HG03520 (cell line): Measurements from ENCODE around the gene SPATA19.

Source experiments
- ATAC-seq: cut with Tn5 transposase; IDR thresholded peaks from one replicate; pipeline ENCODE4 v1.9.1; 2021; ENCODE audit warnings: mild to moderate bottlenecking, moderate library complexity; ENCODE audit not compliant: unreplicated experiment

The SPATA19 gene

GRCh38 chr11:133835593-133836548 lies 9.4 kb downstream of the SPATA19 start:
- ATAC-seq, result peak; percentile 7

GRCh38 chr11:133834682-133835592 lies 10.4 kb downstream of the SPATA19 start:
- ATAC-seq, result peak; percentile 79

DNA sequence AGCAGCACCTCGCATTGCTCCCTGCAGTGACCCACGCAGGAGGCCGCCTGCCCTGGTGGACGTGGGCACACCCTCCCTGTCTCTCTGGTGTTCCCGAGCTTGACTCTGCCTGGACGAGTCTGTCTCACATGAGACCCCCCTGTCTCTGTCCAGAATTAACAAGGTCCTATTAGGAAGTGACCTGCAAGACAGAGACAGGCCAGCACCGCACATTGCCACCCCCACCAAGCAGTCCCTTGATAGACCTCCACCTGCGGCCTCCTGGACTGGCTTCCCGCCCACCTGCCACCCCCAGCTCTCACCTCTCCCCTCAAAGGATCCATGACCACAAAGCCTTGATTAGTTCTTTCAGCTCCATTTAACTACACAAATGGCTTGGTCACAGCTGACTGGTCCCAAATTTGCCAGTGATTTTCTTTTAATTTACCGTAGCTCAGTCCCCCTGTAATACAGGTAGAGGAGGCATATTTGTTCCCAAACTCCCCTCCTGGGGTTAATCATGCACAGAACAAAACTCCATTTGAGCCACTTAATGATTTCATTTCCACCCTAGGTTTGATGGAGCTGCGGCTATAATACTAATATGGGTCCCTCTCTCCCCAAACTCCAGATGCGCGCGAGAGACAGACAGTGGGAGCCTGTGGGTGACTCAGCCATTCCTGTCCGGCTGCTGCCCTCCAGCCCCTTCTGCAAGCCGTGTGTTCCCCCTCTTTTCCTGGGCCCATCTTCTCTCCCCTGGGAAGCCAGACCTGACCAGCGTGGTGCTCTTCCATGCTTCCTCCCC lies 11.2 kb downstream of the SPATA19 start:
- no peak for ATAC-seq

DNA sequence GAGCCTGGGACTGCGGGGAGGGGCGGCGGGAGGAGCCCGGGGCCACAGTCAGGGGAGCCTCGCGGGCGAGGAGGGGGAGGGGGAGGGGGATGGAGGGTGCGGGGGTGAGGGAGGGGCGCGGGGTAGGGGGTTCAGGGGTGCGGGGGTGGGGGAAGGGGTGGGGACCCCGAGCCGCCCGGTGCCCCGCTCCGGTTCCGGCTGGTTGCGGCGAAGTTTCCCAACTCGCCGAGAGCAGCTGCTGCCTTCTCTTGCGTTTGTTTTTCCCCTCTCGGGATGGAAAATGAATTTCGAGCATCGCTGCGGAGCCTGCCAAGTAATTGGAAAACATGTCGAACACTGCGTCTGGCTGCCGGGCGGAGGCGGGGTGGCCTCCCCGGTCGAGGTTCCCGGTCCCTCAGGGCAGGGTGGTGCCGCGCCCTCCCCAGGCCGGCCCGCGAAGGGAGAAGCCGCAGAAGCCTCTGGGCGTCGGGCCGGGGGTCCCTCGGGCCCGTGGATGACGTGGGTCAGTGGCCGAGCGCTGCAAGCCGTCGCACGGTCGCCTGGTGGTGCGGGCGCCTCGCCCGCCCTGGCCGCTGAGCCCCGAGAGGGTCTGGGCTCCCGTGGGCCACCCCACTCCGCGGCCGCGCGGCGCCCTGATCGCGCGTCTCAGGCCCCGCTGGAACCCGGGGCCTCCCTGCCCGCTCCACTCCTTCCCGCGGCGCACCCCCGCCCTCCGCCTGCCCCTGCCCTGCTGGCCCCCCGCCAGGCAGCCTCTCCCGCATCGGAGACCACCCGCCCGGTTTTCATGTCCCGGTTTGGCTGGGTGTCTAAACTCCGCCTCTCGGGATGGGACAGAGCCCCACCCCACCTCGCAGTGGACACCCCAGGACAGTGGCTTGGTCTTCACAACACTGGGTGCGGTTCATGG lies 12.1 kb downstream of the SPATA19 start:
- ATAC-seq, result no peak

- no peak for ATAC-seq
These were observed 13.0 kb downstream of the SPATA19 start for GRCh38 chr11:133832096-133832990.

DNA sequence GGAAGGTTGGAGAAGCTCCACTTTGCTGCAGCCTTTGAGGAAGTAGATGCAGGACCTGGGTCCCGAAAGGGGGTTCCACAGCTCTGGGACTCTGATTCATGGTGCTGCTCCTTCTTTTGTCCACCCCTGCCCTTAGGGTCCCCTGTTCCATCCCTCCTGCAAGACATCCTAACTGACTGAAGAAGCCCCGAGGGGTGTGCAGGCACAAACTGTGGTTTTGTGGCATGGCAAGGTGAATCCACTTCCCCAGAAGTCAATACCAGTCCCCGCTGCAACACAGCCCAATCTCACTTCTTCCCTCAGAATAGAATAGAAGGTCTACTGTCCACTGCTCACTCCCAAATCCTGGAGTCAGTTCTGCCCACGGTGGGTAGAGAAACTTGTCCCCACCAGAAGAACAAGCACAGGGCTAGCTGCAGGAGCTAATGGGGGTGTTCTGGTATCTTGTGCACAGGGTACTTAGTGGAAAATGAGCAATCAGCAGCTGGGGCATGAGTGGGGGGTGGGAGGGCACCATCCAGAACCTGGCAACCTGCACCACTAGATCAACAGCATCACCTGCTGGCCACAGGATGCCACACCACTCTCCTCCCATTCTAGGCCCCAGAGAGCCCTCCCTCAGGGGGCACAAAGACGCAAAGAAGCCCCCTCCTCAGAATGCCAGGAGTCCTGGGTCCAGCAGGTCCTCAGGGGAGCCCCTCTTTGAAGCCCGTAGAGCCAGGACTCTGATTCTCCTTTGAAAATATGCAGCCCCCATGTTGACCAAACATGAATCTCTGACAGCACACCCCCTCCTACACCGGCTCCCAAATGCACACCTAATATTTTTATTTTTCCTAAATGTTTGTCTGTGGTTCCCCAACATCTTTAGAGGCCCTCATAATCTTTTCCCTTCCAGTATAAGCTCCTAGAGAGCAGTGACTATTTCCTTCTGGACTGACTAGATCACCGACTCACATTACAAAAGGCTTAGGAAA lies 14.1 kb downstream of the SPATA19 start:
- no peak for ATAC-seq

DNA sequence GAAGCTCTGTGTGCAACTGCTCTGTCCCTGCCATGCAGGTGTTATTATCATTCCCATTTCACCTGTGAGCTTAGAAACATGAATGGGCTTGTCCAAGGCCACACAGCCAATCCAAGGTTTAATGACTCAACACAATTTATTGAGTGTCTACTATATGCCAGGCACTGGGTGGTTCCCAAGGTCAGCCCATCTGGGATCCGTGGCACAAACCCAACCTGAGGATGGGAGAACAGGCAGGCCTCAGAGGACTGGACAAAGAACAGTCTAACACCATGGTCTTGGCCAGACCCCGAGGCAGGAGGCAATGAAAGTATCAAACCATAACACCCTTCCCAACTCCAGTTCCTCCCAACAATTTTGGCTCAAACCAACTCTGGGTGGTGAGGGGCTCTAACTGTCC lies 15.7 kb downstream of the SPATA19 start:
- ATAC-seq, result no peak

GRCh38 chr11:133828871-133829270 lies 16.4 kb downstream of the SPATA19 start:
- ATAC-seq, result no peak

DNA sequence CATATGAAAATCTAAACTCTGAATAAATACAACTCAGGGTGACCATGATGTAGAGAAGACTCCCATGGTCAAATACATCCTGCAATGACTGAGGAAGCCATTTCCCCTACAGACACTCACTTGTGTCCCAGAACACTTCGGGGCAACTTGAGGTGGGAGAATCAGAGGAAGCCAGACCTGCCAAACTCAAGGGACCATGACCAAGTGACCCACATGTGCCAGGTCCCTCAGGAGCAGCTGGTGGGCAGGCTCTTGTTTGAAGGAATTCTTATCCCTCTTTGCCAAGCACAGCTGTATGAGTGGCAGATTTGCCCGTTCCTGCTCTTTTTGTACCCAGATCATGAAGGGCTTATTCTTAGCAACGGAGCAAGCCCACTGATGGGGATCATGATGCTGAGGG lies 17.8 kb downstream of the SPATA19 start:
- no peak for ATAC-seq

DNA sequence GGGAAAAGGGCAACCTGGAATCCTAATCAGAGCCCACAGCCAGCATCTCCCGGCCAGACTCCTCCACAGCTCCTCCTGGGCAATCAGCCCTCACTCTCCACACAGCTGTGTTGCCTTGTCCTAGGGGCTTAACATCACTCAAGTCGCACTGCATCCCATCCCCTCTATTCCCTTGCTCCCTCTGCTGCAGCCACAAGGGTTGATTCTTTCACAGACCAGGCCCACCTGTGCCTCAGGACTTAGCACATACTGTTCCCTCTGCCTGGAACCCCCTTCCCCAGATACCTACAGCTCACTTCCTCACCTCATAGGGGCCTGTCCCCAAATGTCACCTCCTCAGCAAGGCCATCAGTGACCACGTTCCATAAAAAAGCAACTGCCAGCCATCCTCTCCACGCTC lies 18.4 kb downstream of the SPATA19 start:
- ATAC-seq, result no peak

DNA sequence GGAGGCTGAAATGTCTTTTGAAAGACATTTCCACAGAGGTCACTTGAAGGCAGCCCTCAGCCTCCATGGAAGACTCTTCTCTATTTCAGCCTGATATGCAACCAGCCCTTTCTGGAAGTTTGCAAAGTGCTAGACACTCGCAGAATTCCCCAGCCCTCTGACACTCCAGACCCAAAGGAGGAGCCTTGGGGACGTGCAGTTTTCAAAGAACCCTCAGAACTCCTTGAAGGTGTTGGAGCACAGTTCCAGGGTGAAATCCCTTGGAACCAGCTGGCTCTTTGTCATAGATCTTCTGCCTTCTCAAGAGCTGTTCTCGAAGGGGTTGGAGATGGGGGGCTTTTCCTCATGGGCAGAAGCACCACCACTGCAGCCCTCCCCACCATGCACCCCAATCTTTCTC lies 19.6 kb downstream of the SPATA19 start:
- no peak for ATAC-seq

DNA sequence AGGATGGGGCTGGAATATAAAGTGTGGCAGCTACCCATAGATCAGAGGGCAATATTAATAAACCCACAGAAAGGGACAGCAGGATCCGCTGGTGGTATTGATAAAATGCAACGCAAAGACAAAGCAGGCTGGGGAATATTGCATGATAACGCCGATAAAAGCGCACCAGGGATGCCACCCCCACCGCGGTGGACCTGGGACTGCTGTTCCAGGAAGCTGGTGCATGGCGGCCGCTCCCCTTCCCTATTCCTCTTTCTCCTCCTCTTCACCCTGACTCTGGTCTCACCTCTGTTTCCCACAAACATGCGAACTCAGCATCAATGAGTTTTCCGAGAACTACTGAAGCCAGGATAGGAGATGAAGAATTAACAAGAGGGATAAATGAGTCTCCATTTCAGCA lies 20.2 kb downstream of the SPATA19 start:
- ATAC-seq, result no peak

- no peak for ATAC-seq
These were observed 20.7 kb downstream of the SPATA19 start for GRCh38 chr11:133824593-133824992.

GRCh38 chr11:133823614-133824013 lies 21.7 kb downstream of the SPATA19 start:
- ATAC-seq, result no peak

GRCh38 chr11:133823211-133823610 lies 22.1 kb downstream of the SPATA19 start:
- no peak for ATAC-seq

- ATAC-seq, result peak; percentile 79
These were observed 23.5 kb downstream of the SPATA19 start for GRCh38 chr11:133821776-133822175.

GRCh38 chr11:133819746-133820315 lies 25.5 kb downstream of the SPATA19 start:
- ATAC-seq, result no peak
